Common myeloid progenitor, CD34-positive (primary cell): ENCODE data around the gene PPARGC1A.

Experiments used
- CTCF ChIA-PET: fragments of 350-600 bp; sonication (Branson Sonifier 250); formaldehyde crosslinking; loops from one replicate; lab custom pipeline; 2021; ENCODE audit warnings: antibody characterized with exemption; lab: Charles Lee
- POLR2A ChIA-PET: fragments of 350-600 bp; sonication (Branson Sonifier 250); formaldehyde crosslinking; loops from one replicate; lab custom pipeline; 2021; ENCODE audit warnings: antibody characterized with exemption; lab: Charles Lee
- DNase-seq, 3 donors: peaks; one replicate each; pipeline versions ENCODE4 v3.0.0 to v3.0.0-alpha.2; 2013
- H3K27ac ChIP-seq, 2 experiments: 1 replicate in 1 of 2; 2 replicates in 1 of 2; pipeline ENCODE4 v1.7.0; 2013; ENCODE audit warnings: inconsistent platforms in 2 of 2, low read length in 2 of 2, mild to moderate bottlenecking in 2 of 2, low read depth in 1 of 2, moderate library complexity in 1 of 2; ENCODE audit not compliant: severe bottlenecking in 2 of 2, insufficient read depth in 1 of 2, poor library complexity in 1 of 2
- H3K27me3 ChIP-seq, 5 experiments: replicated peaks in 2 of 5; 1 replicate in 3 of 5; 2 replicates in 2 of 5; pipeline versions ENCODE4 v1.6.1 to v1.7.0; 2013; ENCODE audit warnings: low read length in 4 of 5, mild to moderate bottlenecking in 2 of 5, moderate library complexity in 2 of 5, inconsistent platforms in 1 of 5; ENCODE audit not compliant: insufficient read depth in 5 of 5, control insufficient read depth in 4 of 5
- H3K36me3 ChIP-seq, 4 experiments: 1 replicate in 2 of 4; 2 replicates in 2 of 4; pipeline versions ENCODE4 v1.6.1 to v1.7.0; 2013; ENCODE audit warnings: low read length in 3 of 4, control low read depth in 1 of 4, mild to moderate bottlenecking in 1 of 4; ENCODE audit not compliant: control insufficient read depth in 4 of 4, insufficient read depth in 4 of 4
- H3K4me1 ChIP-seq, 4 experiments: 1 replicate in 3 of 4; 2 replicates in 1 of 4; pipeline versions ENCODE4 v1.6.1 to v1.7.1; 2013; ENCODE audit warnings: low read length in 3 of 4, mild to moderate bottlenecking in 3 of 4, control low read depth in 1 of 4, inconsistent platforms in 1 of 4, moderate library complexity in 1 of 4; ENCODE audit not compliant: control insufficient read depth in 4 of 4, insufficient read depth in 4 of 4; ENCODE audit errors: control extremely low read depth in 1 of 4
- H3K4me3 ChIP-seq, 7 experiments: 1 replicate in 4 of 7; 2 replicates in 3 of 7; pipeline versions ENCODE4 v1.5.1 to v1.7.0; 2013; ENCODE audit warnings: mild to moderate bottlenecking in 7 of 7, low read length in 6 of 7, moderate library complexity in 6 of 7, inconsistent platforms in 2 of 7, low read depth in 2 of 7, control low read depth in 1 of 7; ENCODE audit not compliant: insufficient read depth in 4 of 7, control insufficient read depth in 1 of 7; ENCODE audit errors: extremely low read depth in 1 of 7
- H3K9me3 ChIP-seq, 5 experiments: 1 replicate in 4 of 5; 2 replicates in 1 of 5; pipeline versions ENCODE4 v1.6.1 to v1.7.1; 2013; ENCODE audit warnings: low read length in 4 of 5, mild to moderate bottlenecking in 2 of 5, inconsistent platforms in 1 of 5, low read depth in 1 of 5, moderate library complexity in 1 of 5; ENCODE audit not compliant: control insufficient read depth in 4 of 5, insufficient read depth in 2 of 5; ENCODE audit errors: control extremely low read depth in 1 of 5
- WGBS: methylation state at CpG from one replicate; pipeline ENCODE4 v1.1.5; 2013; ENCODE audit not compliant: insufficient coverage; 5-methylcytosine and 5-hydroxymethylcytosine counted together

Gene PPARGC1A

GRCh38 chr4:23882976-23883531 lies 6.8 kb downstream of the PPARGC1A start:
- Histone ChIP-seq H3K4me3 (no peak overlapping the region), H3K27me3 (no peaks in the 10 kb centered on the region), H3K9me3 (no peaks in the 10 kb centered on the region), H3K4me1 (peaks cover 0 to 7% (median 2%) of the 10 kb centered on the region in 4 experiments), H3K36me3 (no peaks in the 10 kb centered on the region), H3K27ac (no peak overlapping the region)
- POLR2A ChIA-PET = no interaction called here
- no peak for DNase-seq
- WGBS = 100% methylated on average over 1 of the region's 5 CpGs
- CTCF ChIA-PET = no interaction called here

- ChIA-PET POLR2A (no interaction called here), CTCF (no interaction called here)
- WGBS = 98% methylated on average over 5 of the region's 8 CpGs
- H3K27ac ChIP-seq = no peak overlapping the region
- no peak for DNase-seq
- H3K4me1 ChIP-seq = peaks cover 0 to 7% (median 2%) of the 10 kb centered on the region in 4 experiments
- H3K4me3 ChIP-seq = no peak overlapping the region
- no peaks in the 10 kb centered on the region for H3K9me3 ChIP-seq
- H3K36me3 ChIP-seq = no peaks in the 10 kb centered on the region
- no peaks in the 10 kb centered on the region for H3K27me3 ChIP-seq
These were observed 8.0 kb downstream of the PPARGC1A start for GRCh38 chr4:23881674-23882337.

- ChIA-PET CTCF (no interaction called here), POLR2A (no interaction called here)
- Histone ChIP-seq H3K4me3 (no peak overlapping the region), H3K27ac (no peak overlapping the region), H3K9me3 (no peaks in the 10 kb centered on the region), H3K4me1 (peaks cover 0 to 7% (median 2%) of the 10 kb centered on the region in 4 experiments), H3K36me3 (no peaks in the 10 kb centered on the region), H3K27me3 (no peaks in the 10 kb centered on the region)
- DNase-seq = no peak
- 13% methylated on average over 3 of the region's 5 CpGs for WGBS
These were observed 8.8 kb downstream of the PPARGC1A start for GRCh38 chr4:23881052-23881501.

GRCh38 chr4:23878912-23879732 lies 10.7 kb downstream of the PPARGC1A start:
- no peaks in the 10 kb centered on the region for H3K36me3 ChIP-seq
- DNase-seq = no peak
- peaks cover 0 to 7% (median 2%) of the 10 kb centered on the region in 4 experiments for H3K4me1 ChIP-seq
- no peak overlapping the region for H3K27ac ChIP-seq
- ChIA-PET CTCF (no interaction called here), POLR2A (no interaction called here)
- H3K27me3 ChIP-seq = no peaks in the 10 kb centered on the region
- H3K9me3 ChIP-seq = no peaks in the 10 kb centered on the region
- WGBS = 94% methylated on average over 5 of the region's 7 CpGs
- no peak overlapping the region for H3K4me3 ChIP-seq

- POLR2A ChIA-PET = no interaction called here
- 89% methylated on average over 5 of the region's 6 CpGs for WGBS
- no peak for DNase-seq
- Histone ChIP-seq H3K27me3 (no peaks in the 10 kb centered on the region), H3K27ac (no peak overlapping the region), H3K4me1 (peaks cover 0 to 7% (median 2%) of the 10 kb centered on the region in 4 experiments), H3K36me3 (no peaks in the 10 kb centered on the region), H3K4me3 (no peak overlapping the region), H3K9me3 (no peaks in the 10 kb centered on the region)
- CTCF ChIA-PET = no interaction called here
These were observed 11.5 kb downstream of the PPARGC1A start for GRCh38 chr4:23878246-23878891.

GRCh38 chr4:23877758-23878229 lies 12.1 kb downstream of the PPARGC1A start:
- DNase-seq = no peak
- CTCF ChIA-PET = no interaction called here
- WGBS = 100% methylated on average over 1 of the region's 2 CpGs

More at GRCh38 chr4:23877758-23878229, 12.1 kb downstream of the PPARGC1A start:
- no peaks in the 10 kb centered on the region for H3K9me3 ChIP-seq
- H3K4me3 ChIP-seq = no peak overlapping the region
- H3K36me3 ChIP-seq = no peaks in the 10 kb centered on the region
- peaks cover 0 to 7% (median 2%) of the 10 kb centered on the region in 4 experiments for H3K4me1 ChIP-seq
- H3K27ac ChIP-seq = no peak overlapping the region
- no peaks in the 10 kb centered on the region for H3K27me3 ChIP-seq
- POLR2A ChIA-PET = no interaction called here
